ENCODE data around the gene PDCD4. TPM values are rescaled to one million over a fixed set of nuclear protein-coding genes. Genes with fewer than 3 reads are reported as not detected.

The PDCD4 gene
- total RNA-seq, 1 donor from 2014 or later: 90.3 TPM

DNA sequence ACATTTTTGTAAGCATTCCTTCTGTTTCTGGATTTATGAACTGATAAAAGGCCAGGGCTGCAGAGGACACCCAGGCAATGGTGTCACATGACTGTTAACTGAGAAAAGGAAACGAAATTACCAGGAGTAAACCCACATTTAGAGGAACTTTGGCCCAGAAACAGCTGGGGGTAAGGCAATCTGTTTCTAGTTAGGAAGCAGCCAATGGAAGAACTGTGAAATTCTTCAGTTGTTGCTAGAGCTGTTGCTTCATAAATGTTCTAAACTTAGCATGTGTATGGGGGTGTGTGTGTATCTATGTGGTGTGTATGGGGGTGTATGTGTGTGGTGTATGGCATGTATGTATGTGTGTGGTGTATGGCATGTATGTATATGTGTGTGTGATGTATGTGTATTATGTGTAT is 11.8 kb upstream of the PDCD4 start:
- H3K4me3 ChIP-seq (ENCODE audit: low read length in 3 of 3): no peak overlapping the region
- H3K4me1 ChIP-seq (ENCODE audit: control insufficient read depth in 3 of 3, insufficient read depth in 3 of 3, low read length in 3 of 3): peaks cover 19 to 31% (median 23%) of the 10 kb centered on the region in 3 donors

GRCh38 chr10:110860576-110861241 is 11.0 kb upstream of the PDCD4 start:
- Histone ChIP-seq H3K27me3 (ENCODE audit: control insufficient read depth in 3 of 3, insufficient read depth in 3 of 3, low read length in 3 of 3) (no peaks in the 10 kb centered on the region), H3K4me1 (ENCODE audit: control insufficient read depth in 3 of 3, insufficient read depth in 3 of 3, low read length in 3 of 3) (peaks cover 21 to 32% (median 26%) of the 10 kb centered on the region in 3 donors), H3K27ac (ENCODE audit: low read depth, low read length) (peak overlapping the region; percentile 75), H3K4me3 (ENCODE audit: low read length in 3 of 3) (no peak overlapping the region), H3K9ac (ENCODE audit: low read depth in 1 of 3, low read length in 3 of 3) (peak overlapping the region in 2 of 3 donors; percentile 18 to 25), H3K36me3 (ENCODE audit: control insufficient read depth in 3 of 3, insufficient read depth in 3 of 3, low read length in 3 of 3) (no peaks in the 10 kb centered on the region), H3K9me3 (ENCODE audit: control insufficient read depth in 3 of 3, low read length in 3 of 3) (no peaks in the 10 kb centered on the region)

More for the DNA sequence above, 11.8 kb upstream of the PDCD4 start:
- Histone ChIP-seq H3K9ac (ENCODE audit: low read depth in 1 of 3, low read length in 3 of 3) (no peak overlapping the region), H3K27me3 (ENCODE audit: control insufficient read depth in 3 of 3, insufficient read depth in 3 of 3, low read length in 3 of 3) (no peaks in the 10 kb centered on the region), H3K9me3 (ENCODE audit: control insufficient read depth in 3 of 3, low read length in 3 of 3) (no peaks in the 10 kb centered on the region), H3K36me3 (ENCODE audit: control insufficient read depth in 3 of 3, insufficient read depth in 3 of 3, low read length in 3 of 3) (no peaks in the 10 kb centered on the region), H3K27ac (ENCODE audit: low read depth, low read length) (peak overlapping the region; percentile 75)

DNA sequence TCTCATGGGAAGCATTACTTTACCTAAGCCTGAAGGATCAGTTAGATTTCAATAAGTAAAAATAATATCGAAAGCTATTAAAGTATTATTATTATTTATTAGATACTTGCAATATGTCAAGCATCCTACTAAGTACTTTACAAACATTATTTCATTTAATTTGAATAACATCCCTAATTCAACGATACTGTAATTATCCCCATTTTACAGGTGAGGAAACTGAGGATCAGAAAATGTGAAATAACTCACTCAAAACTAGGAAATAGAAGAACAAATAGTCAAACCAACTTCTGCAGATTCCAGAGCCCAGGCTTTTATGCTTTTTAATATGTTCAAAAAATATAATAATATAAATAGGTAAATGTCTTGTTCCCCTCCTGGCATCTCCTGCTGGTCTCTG is 10.3 kb upstream of the PDCD4 start:
- H3K27me3 ChIP-seq (ENCODE audit: control insufficient read depth in 3 of 3, insufficient read depth in 3 of 3, low read length in 3 of 3): no peaks in the 10 kb centered on the region
- H3K4me3 ChIP-seq (ENCODE audit: low read length in 3 of 3): no peak overlapping the region
- H3K9me3 ChIP-seq (ENCODE audit: control insufficient read depth in 3 of 3, low read length in 3 of 3): no peaks in the 10 kb centered on the region
- H3K36me3 ChIP-seq (ENCODE audit: control insufficient read depth in 3 of 3, insufficient read depth in 3 of 3, low read length in 3 of 3): no peaks in the 10 kb centered on the region
- H3K4me1 ChIP-seq (ENCODE audit: control insufficient read depth in 3 of 3, insufficient read depth in 3 of 3, low read length in 3 of 3): peaks cover 21 to 37% (median 26%) of the 10 kb centered on the region in 3 donors
- no peak overlapping the region for H3K9ac ChIP-seq (ENCODE audit: low read depth in 1 of 3, low read length in 3 of 3)
- peak overlapping the region; percentile 75 for H3K27ac ChIP-seq (ENCODE audit: low read depth, low read length)

GRCh38 chr10:110861930-110862649 is 9.6 kb upstream of the PDCD4 start:
- H3K9ac ChIP-seq (ENCODE audit: low read depth in 1 of 3, low read length in 3 of 3): no peak overlapping the region
- peaks cover 21 to 37% (median 26%) of the 10 kb centered on the region in 3 donors for H3K4me1 ChIP-seq (ENCODE audit: control insufficient read depth in 3 of 3, insufficient read depth in 3 of 3, low read length in 3 of 3)
- no peak overlapping the region for H3K4me3 ChIP-seq (ENCODE audit: low read length in 3 of 3)
- H3K36me3 ChIP-seq (ENCODE audit: control insufficient read depth in 3 of 3, insufficient read depth in 3 of 3, low read length in 3 of 3): no peaks in the 10 kb centered on the region
- no peaks in the 10 kb centered on the region for H3K9me3 ChIP-seq (ENCODE audit: control insufficient read depth in 3 of 3, low read length in 3 of 3)
- H3K27me3 ChIP-seq (ENCODE audit: control insufficient read depth in 3 of 3, insufficient read depth in 3 of 3, low read length in 3 of 3): no peaks in the 10 kb centered on the region
- no peak overlapping the region for H3K27ac ChIP-seq (ENCODE audit: low read depth, low read length)

- Histone ChIP-seq H3K4me3 (ENCODE audit: low read length in 3 of 3) (no peak overlapping the region), H3K27ac (ENCODE audit: low read depth, low read length) (no peak overlapping the region), H3K36me3 (ENCODE audit: control insufficient read depth in 3 of 3, insufficient read depth in 3 of 3, low read length in 3 of 3) (no peaks in the 10 kb centered on the region), H3K9me3 (ENCODE audit: control insufficient read depth in 3 of 3, low read length in 3 of 3) (no peaks in the 10 kb centered on the region), H3K27me3 (ENCODE audit: control insufficient read depth in 3 of 3, insufficient read depth in 3 of 3, low read length in 3 of 3) (no peaks in the 10 kb centered on the region), H3K4me1 (ENCODE audit: control insufficient read depth in 3 of 3, insufficient read depth in 3 of 3, low read length in 3 of 3) (peaks cover 21 to 33% (median 31%) of the 10 kb centered on the region in 3 donors), H3K9ac (ENCODE audit: low read depth in 1 of 3, low read length in 3 of 3) (no peak overlapping the region)
These were observed 8.8 kb upstream of the PDCD4 start for GRCh38 chr10:110862961-110863360.

DNA sequence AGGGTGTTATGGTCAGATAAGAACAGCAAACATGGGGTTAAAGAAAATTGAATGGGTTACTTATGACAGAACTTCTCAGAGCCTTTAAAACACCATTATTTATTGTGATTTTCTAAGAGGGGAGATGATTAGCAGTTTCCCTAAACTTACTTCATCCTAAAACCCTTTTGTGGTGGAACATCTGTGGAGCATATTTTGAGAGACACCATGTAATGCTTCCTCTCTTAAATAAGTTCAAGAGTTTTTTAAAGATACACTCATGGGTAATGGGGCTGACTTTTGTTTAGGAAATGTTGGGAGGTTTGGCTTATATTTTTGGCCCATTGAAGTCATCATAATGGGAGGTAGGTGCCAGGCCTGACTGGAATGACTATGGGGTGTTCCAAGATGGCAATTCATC is 8.4 kb upstream of the PDCD4 start:
- Histone ChIP-seq H3K4me3 (ENCODE audit: low read length in 3 of 3) (no peak overlapping the region), H3K4me1 (ENCODE audit: control insufficient read depth in 3 of 3, insufficient read depth in 3 of 3, low read length in 3 of 3) (peaks cover 21 to 33% (median 32%) of the 10 kb centered on the region in 3 donors), H3K9me3 (ENCODE audit: control insufficient read depth in 3 of 3, low read length in 3 of 3) (no peaks in the 10 kb centered on the region), H3K9ac (ENCODE audit: low read depth in 1 of 3, low read length in 3 of 3) (no peak overlapping the region), H3K27ac (ENCODE audit: low read depth, low read length) (peak overlapping the region; percentile 13), H3K27me3 (ENCODE audit: control insufficient read depth in 3 of 3, insufficient read depth in 3 of 3, low read length in 3 of 3) (no peaks in the 10 kb centered on the region), H3K36me3 (ENCODE audit: control insufficient read depth in 3 of 3, insufficient read depth in 3 of 3, low read length in 3 of 3) (no peaks in the 10 kb centered on the region)

DNA sequence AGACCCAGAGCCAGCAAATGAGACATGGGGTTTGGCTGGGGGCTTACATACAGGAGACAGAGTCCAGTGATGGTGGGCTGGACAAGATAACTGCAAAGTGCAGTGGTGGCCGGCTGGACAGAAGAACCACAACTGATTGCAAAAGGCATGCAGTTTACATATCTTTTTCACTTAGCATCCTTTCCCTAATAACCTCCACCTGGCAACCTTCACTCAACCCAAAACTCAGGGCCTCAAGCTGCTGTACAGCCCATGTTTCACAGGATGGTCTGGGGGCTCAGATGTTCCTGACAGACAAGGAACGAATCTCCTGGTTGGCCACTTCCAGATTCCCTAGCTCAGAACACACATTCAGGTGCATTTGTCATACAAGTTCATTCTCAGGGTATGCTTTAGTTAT is 7.8 kb upstream of the PDCD4 start:
- Histone ChIP-seq H3K36me3 (ENCODE audit: control insufficient read depth in 3 of 3, insufficient read depth in 3 of 3, low read length in 3 of 3) (no peaks in the 10 kb centered on the region), H3K9ac (ENCODE audit: low read depth in 1 of 3, low read length in 3 of 3) (no peak overlapping the region), H3K4me3 (ENCODE audit: low read length in 3 of 3) (no peak overlapping the region), H3K4me1 (ENCODE audit: control insufficient read depth in 3 of 3, insufficient read depth in 3 of 3, low read length in 3 of 3) (peaks cover 21 to 33% (median 32%) of the 10 kb centered on the region in 3 donors), H3K27ac (ENCODE audit: low read depth, low read length) (peak overlapping the region; percentile 56), H3K9me3 (ENCODE audit: control insufficient read depth in 3 of 3, low read length in 3 of 3) (no peaks in the 10 kb centered on the region), H3K27me3 (ENCODE audit: control insufficient read depth in 3 of 3, insufficient read depth in 3 of 3, low read length in 3 of 3) (no peaks in the 10 kb centered on the region)

DNA sequence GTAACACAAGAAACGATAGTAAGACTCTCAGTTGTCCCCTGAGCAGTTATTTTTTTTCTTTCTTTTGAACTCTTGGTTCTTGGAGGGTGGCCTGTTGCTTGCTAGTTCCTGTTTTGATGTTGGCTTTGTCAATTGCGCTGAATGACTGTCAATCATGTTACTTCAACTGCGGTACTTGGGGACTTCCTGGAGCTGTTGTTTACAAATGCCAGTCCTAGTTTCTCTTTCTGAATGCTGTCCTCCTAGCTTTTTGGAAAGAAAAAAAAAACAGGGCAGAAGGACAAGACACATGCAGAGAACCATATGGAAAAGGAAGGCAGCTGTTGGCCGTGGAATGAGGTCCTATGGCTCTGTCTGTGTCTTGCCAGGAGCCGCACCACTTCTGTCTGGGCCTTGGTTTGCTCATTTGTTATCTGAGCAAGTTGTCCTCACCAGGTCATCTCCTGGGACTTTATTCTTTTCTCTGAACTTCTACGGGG is 7.0 kb upstream of the PDCD4 start:
- Histone ChIP-seq H3K9ac (ENCODE audit: low read depth in 1 of 3, low read length in 3 of 3) (no peak overlapping the region), H3K27ac (ENCODE audit: low read depth, low read length) (peak overlapping the region; percentile 56), H3K4me3 (ENCODE audit: low read length in 3 of 3) (no peak overlapping the region), H3K4me1 (ENCODE audit: control insufficient read depth in 3 of 3, insufficient read depth in 3 of 3, low read length in 3 of 3) (peaks cover 17 to 26% (median 25%) of the 10 kb centered on the region in 3 donors), H3K36me3 (ENCODE audit: control insufficient read depth in 3 of 3, insufficient read depth in 3 of 3, low read length in 3 of 3) (no peaks in the 10 kb centered on the region), H3K9me3 (ENCODE audit: control insufficient read depth in 3 of 3, low read length in 3 of 3) (no peaks in the 10 kb centered on the region), H3K27me3 (ENCODE audit: control insufficient read depth in 3 of 3, insufficient read depth in 3 of 3, low read length in 3 of 3) (no peaks in the 10 kb centered on the region)

- Histone ChIP-seq H3K9me3 (ENCODE audit: control insufficient read depth in 3 of 3, low read length in 3 of 3) (no peaks in the 10 kb centered on the region), H3K4me1 (ENCODE audit: control insufficient read depth in 3 of 3, insufficient read depth in 3 of 3, low read length in 3 of 3) (peaks cover 12 to 20% (median 19%) of the 10 kb centered on the region in 3 donors), H3K4me3 (ENCODE audit: low read length in 3 of 3) (no peak overlapping the region), H3K9ac (ENCODE audit: low read depth in 1 of 3, low read length in 3 of 3) (no peak overlapping the region), H3K27ac (ENCODE audit: low read depth, low read length) (peak overlapping the region; percentile 56), H3K36me3 (ENCODE audit: control insufficient read depth in 3 of 3, insufficient read depth in 3 of 3, low read length in 3 of 3) (no peaks in the 10 kb centered on the region), H3K27me3 (ENCODE audit: control insufficient read depth in 3 of 3, insufficient read depth in 3 of 3, low read length in 3 of 3) (no peaks in the 10 kb centered on the region)
These were observed 6.4 kb upstream of the PDCD4 start for GRCh38 chr10:110865186-110865808.

Measured in skeletal muscle tissue (tissue), 4 donors.